ENCODE measurements around the gene GNE.
"Not testable (repeated sequence)": the region's sequence is repeated elsewhere in the genome, so short reads cannot be mapped to it uniquely, and the experiment has no call there.

Gene GNE

GRCh38 chr9:36258208-36258995 is at the start of gene GNE:
TSS of gene GNE (minus strand) at chr9:36258448. CDS start at chr9:36249355, 9,093 bp downstream.
- peak; percentile 95 to 97 for DNase-seq

- no peak for DNase-seq
Observed at GRCh38 chr9:36306471-36307306, 48.4 kb upstream of the GNE start.

GRCh38 chr9:36304366-36304765 is 46.1 kb upstream of the GNE start:
- not testable (repeated sequence) for DNase-seq

- no peak for DNase-seq
Observed at GRCh38 chr9:36301227-36301626, 43.0 kb upstream of the GNE start.

GRCh38 chr9:36298566-36298965 is 40.3 kb upstream of the GNE start:
- no peak for DNase-seq

GRCh38 chr9:36297798-36298197 is 39.5 kb upstream of the GNE start:
- DNase-seq: no peak

- DNase-seq: not testable (repeated sequence)
Observed at GRCh38 chr9:36294996-36295395, 36.7 kb upstream of the GNE start.

- no peak for DNase-seq
Observed at GRCh38 chr9:36293918-36294317, 35.7 kb upstream of the GNE start.

- DNase-seq: no peak
Observed at GRCh38 chr9:36293171-36293570, 34.9 kb upstream of the GNE start.

- no peak for DNase-seq
Observed at GRCh38 chr9:36292641-36293040, 34.4 kb upstream of the GNE start.

GRCh38 chr9:36290996-36291395 is 32.7 kb upstream of the GNE start:
- DNase-seq: no peak

GRCh38 chr9:36289836-36290435 is 31.7 kb upstream of the GNE start:
- no peak for DNase-seq

GRCh38 chr9:36288070-36288469 is 29.8 kb upstream of the GNE start:
- no peak for DNase-seq

GRCh38 chr9:36286388-36286787 is 28.1 kb upstream of the GNE start:
- no peak for DNase-seq

- DNase-seq: no peak
Observed at GRCh38 chr9:36284226-36284625, 26.0 kb upstream of the GNE start.

- no peak for DNase-seq
Observed at GRCh38 chr9:36282275-36282674, 24.0 kb upstream of the GNE start.

- no peak for DNase-seq
Observed at GRCh38 chr9:36280989-36281388, 22.7 kb upstream of the GNE start.

GRCh38 chr9:36278243-36278642 is 20.0 kb upstream of the GNE start:
- DNase-seq: no peak

GRCh38 chr9:36276781-36277181 is 18.5 kb upstream of the GNE start:
- no peak for DNase-seq

GRCh38 chr9:36276254-36276653 is 18.0 kb upstream of the GNE start:
- no peak for DNase-seq

GRCh38 chr9:36275060-36275459 is 16.8 kb upstream of the GNE start:
- DNase-seq: no peak

GRCh38 chr9:36273354-36273753 is 15.1 kb upstream of the GNE start:
- DNase-seq: not testable (repeated sequence)

GRCh38 chr9:36268007-36268427 is 9.8 kb upstream of the GNE start:
- DNase-seq: no peak

GRCh38 chr9:36264896-36265295 is 6.6 kb upstream of the GNE start:
- DNase-seq: no peak

All from CD4-positive, alpha-beta T cell treated with Interferon alpha-2 for 1 hour (primary cell).